ENCODE results near the gene CSF1R.

Gene CSF1R

DNA sequence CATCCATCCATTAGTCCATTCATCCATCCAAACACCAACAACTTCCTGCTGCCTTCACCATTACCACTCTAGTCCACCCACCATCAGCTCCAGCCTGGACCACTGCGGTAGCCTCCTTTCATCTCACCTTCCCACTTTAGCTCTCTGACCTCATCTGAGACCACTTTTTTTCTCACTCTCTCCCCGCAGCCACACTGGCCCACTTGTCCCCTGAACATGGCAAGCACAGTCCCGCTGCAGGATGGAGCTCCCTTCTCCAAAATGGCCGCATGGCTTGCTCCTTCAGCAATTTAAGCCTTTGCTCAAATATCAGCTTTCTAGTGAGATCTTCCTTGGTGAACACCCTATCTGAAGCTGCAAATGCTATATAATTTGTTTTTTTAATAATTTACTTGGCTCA is 11.1 kb downstream of the CSF1R start:
- no peak for DNase-seq (ENCODE audit: low read depth, low spot score)
- H3K27ac ChIP-seq: no peak overlapping the region

GRCh38 chr5:150073677-150074076 is 12.7 kb downstream of the CSF1R start:
- no peak overlapping the region for H3K27ac ChIP-seq
- no peak for DNase-seq (ENCODE audit: low read depth, low spot score)

- DNase-seq (ENCODE audit: low read depth, low spot score): no peak
- H3K27ac ChIP-seq: no peak overlapping the region
Measured at GRCh38 chr5:150073086-150073625, 13.2 kb downstream of the CSF1R start.

GRCh38 chr5:150070821-150071220 is 15.5 kb downstream of the CSF1R start:
- DNase-seq (ENCODE audit: low read depth, low spot score): no peak
- H3K27ac ChIP-seq: no peak overlapping the region

GRCh38 chr5:150069672-150070627 is 16.4 kb downstream of the CSF1R start:
- H3K27ac ChIP-seq: no peak overlapping the region
- DNase-seq (ENCODE audit: low read depth, low spot score): no peak

DNA sequence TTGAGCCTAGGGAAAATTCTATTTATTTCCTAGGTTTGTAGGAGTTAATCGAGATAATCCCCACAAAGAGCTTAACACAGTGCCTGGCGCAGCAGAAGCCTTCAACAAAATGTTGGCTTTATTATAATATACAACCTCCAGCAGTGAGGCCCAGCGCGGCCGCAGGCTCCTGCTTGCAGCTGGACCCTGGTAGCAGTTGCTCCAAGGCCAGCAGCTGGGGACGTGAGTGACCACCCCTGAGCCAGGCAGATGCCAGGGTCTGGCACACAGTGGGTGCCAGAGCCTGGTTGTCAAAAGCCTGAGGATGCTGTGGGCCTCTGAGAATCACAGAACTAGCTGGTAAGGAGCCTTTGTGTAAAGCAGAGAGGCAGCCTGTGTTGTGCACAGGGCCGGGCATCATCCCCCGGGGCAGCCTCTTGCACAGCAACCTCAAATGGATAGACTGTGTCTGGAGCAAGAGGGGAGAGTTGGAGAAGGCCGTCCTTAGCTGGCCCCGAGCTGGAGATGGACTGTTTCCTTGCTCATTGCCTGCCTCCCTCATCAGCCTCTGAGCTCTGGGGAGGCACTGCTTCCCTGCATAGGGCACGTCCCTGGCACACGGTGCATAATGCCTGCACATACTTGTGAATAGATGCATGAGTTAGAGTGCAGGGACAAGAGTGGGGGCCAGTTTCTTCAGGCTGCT is 17.3 kb downstream of the CSF1R start:
- no peak overlapping the region for H3K27ac ChIP-seq
- DNase-seq (ENCODE audit: low read depth, low spot score): no peak

- DNase-seq (ENCODE audit: low read depth, low spot score): no peak
- no peak overlapping the region for H3K27ac ChIP-seq
Measured at GRCh38 chr5:150068472-150068871, 17.9 kb downstream of the CSF1R start.

DNA sequence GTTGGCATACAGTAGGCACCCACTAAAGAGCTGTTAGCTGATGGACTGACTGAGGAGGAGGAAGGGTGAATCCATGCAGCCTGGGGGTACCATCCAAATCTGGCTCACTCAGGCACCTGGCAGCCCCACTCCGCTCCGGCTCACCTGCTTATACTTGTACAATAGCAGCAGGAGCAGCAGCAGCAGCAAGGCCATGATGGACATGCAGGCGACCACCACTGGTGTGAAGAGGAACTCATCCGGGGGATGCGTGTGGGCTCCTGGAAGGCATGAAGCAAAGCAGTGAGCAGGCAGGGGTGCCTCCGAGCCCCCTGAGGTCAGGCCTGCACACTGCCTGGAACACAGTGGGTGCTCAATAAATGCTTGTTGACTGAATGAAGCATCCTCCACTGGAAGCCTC is 18.3 kb downstream of the CSF1R start:
- DNase-seq (ENCODE audit: low read depth, low spot score): no peak
- H3K27ac ChIP-seq: no peak overlapping the region

- DNase-seq (ENCODE audit: low read depth, low spot score): no peak
- no peak overlapping the region for H3K27ac ChIP-seq
Measured at GRCh38 chr5:150067405-150067960, 18.9 kb downstream of the CSF1R start.

GRCh38 chr5:150066901-150067396 is 19.4 kb downstream of the CSF1R start:
- H3K27ac ChIP-seq: no peak overlapping the region
- no peak for DNase-seq (ENCODE audit: low read depth, low spot score)

- no peak for DNase-seq (ENCODE audit: low read depth, low spot score)
- no peak overlapping the region for H3K27ac ChIP-seq
Measured at GRCh38 chr5:150066436-150066835, 19.9 kb downstream of the CSF1R start.

- DNase-seq (ENCODE audit: low read depth, low spot score): no peak
- no peak overlapping the region for H3K27ac ChIP-seq
Measured at GRCh38 chr5:150065886-150066285, 20.5 kb downstream of the CSF1R start.

GRCh38 chr5:150065346-150065745 is 21.0 kb downstream of the CSF1R start:
- no peak for DNase-seq (ENCODE audit: low read depth, low spot score)
- H3K27ac ChIP-seq: no peak overlapping the region

GRCh38 chr5:150064681-150065220 is 21.6 kb downstream of the CSF1R start:
- H3K27ac ChIP-seq: no peak overlapping the region
- DNase-seq (ENCODE audit: low read depth, low spot score): no peak

DNA sequence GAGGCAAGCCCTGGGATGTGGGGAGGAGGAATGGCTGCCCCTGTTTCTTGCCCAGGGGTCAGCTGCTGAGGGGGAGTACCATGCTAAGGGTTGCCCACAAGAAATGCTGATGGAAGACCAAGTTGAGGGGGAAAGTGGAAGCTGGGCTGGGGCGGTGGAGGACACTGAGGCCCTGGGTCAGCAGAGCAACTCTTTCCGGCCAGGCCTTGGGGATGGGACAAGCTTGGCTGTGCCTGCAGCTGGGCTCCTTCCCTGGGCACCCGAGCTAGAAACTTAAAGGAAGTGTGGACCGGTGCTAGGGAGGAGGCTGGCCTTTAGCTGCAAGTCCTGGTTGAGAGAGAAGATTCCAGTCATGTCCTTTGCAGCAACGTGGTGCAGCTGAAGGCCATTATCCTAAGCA is 22.7 kb downstream of the CSF1R start:
- DNase-seq (ENCODE audit: low read depth, low spot score): no peak
- H3K27ac ChIP-seq: no peak overlapping the region

DNA sequence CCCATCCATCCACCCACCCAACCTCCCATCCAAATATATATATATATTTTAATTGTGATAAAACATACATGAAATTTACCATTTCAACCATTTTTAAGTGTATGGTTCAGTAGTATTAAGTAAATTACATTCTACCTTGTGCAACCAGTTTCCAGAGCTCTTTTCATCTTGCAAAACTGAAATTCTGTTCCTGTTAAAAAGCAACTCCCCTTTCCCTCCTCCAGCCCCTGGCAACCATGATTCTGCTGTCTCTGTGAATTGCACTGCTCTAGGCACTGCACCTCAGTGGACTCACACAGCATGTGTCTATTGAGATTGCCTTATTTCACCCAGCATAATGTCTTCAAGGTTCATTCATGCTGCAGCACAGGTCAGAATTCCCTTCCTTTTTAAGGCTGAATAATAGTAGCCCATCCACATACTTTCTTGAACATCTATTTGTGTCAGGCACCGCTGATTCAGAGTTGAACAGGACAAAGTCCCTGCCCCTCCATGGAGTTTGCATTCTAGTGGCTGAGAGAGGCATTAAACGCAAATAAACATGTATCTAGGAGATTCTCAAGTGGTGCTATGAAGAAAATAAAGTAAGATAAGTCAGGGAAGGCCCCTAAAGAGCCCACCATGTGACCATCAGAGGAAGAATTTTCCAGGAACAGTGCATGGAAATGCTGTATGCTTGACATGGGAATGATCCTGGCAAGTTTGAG is 24.0 kb downstream of the CSF1R start:
- no peak overlapping the region for H3K27ac ChIP-seq
- DNase-seq (ENCODE audit: low read depth, low spot score): no peak

GRCh38 chr5:150061538-150061995 is 24.8 kb downstream of the CSF1R start:
- DNase-seq (ENCODE audit: low read depth, low spot score): no peak
- no peak overlapping the region for H3K27ac ChIP-seq

DNA sequence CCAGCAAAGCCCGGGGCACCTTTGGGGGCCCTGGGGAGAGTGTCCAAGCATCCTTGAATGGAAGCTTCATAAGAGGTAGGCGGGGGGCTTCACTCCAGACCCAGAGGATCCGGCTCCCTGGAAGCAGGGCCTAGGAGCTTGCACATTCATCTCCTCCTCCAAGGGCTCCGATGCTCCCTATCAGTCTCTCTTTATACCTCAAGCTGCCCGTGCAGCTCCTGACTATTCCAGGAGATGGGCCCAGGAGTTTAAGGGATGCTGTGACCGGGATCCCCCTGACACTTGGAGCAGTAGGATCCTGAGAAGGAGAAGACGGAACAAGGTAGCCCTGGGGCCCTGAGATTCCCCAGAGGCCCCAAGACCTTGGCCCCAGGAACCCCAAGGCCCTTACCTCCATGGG is 25.9 kb downstream of the CSF1R start:
- no peak for DNase-seq (ENCODE audit: low read depth, low spot score)

GRCh38 chr5:150059623-150060022 is 26.7 kb downstream of the CSF1R start:
- no peak for DNase-seq (ENCODE audit: low read depth, low spot score)
- no peak overlapping the region for H3K27ac ChIP-seq

More for the DNA sequence above, 25.9 kb downstream of the CSF1R start:
- no peak overlapping the region for H3K27ac ChIP-seq
